Spleen (tissue), 11 donors: ENCODE measurements around the gene APLP1. TPM values are rescaled to one million over a fixed set of nuclear protein-coding genes. Genes with fewer than 3 reads are reported as not detected.

Source experiments
- DNase-seq: peaks from one replicate; pipeline ENCODE4 v3.0.0-alpha.2; 2020
- H3K27ac ChIP-seq, 8 donors: fragments of 200-600 bp; sonication (generic) in 7 of 8; 1 replicate in 4 of 8; 2 replicates in 4 of 8; pipeline versions ENCODE4 v1.5.0 to v1.8.0; 2016 to 2021; ENCODE audit warnings: inconsistent platforms in 4 of 8, mild to moderate bottlenecking in 4 of 8, moderate library complexity in 1 of 8
- H3K27me3 ChIP-seq, 7 donors: fragments of 200-600 bp; sonication (generic) in 6 of 7; replicated peaks in 1 of 7; 1 replicate in 4 of 7; 2 replicates in 3 of 7; pipeline versions ENCODE4 v1.5.0 to v1.8.0; 2016 to 2021; ENCODE audit warnings: inconsistent platforms in 3 of 7, mild to moderate bottlenecking in 1 of 7
- H3K36me3 ChIP-seq, 6 donors: fragments of 200-600 bp; sonication (generic) in 5 of 6; 1 replicate in 4 of 6; 2 replicates in 2 of 6; pipeline versions ENCODE4 v1.5.0 to v1.8.0; 2016 to 2021; ENCODE audit warnings: inconsistent platforms in 2 of 6
- H3K4me1 ChIP-seq, 6 donors: fragments of 200-600 bp; sonication (generic) in 5 of 6; 1 replicate in 3 of 6; 2 replicates in 3 of 6; pipeline versions ENCODE4 v1.5.0 to v1.8.0; 2016 to 2021; ENCODE audit warnings: inconsistent platforms in 3 of 6
- H3K4me3 ChIP-seq, 8 donors: fragments of 200-600 bp; sonication (generic) in 7 of 8; 1 replicate in 4 of 8; 2 replicates in 4 of 8; pipeline versions ENCODE4 v1.5.0 to v1.8.0; 2016 to 2021; ENCODE audit warnings: inconsistent platforms in 4 of 8, mild to moderate bottlenecking in 4 of 8, moderate library complexity in 2 of 8
- H3K9me3 ChIP-seq, 8 donors: fragments of 200-600 bp; sonication (generic) in 7 of 8; 1 replicate in 4 of 8; 2 replicates in 4 of 8; pipeline versions ENCODE4 v1.5.0 to v1.8.0; 2016 to 2021; ENCODE audit warnings: inconsistent platforms in 4 of 8
- CTCF ChIP-seq, 11 experiments: fragments of 200-600 bp in 7 of 11; fragments of 450-650 bp in 4 of 11; sonication (generic) in 4 of 11; IDR thresholded peaks in 8 of 11; conservative IDR thresholded peaks in 3 of 11; 1 replicate in 7 of 11; 2 replicates in 4 of 11; pipeline versions ENCODE4 v1.4.0 to v1.8.0; 2016 to 2021; ENCODE audit warnings: antibody characterized with exemption in 11 of 11, inconsistent platforms in 4 of 11, mild to moderate bottlenecking in 1 of 11
- POLR2A ChIP-seq, 3 donors: fragments of 450-650 bp; IDR thresholded peaks; one replicate each; pipeline ENCODE4 v1.5.1; 2017; ENCODE audit warnings: antibody characterized with exemption in 3 of 3, mild to moderate bottlenecking in 1 of 3
- POLR2AphosphoS5 ChIP-seq, 3 donors: sonication (generic); formaldehyde crosslinking; IDR thresholded peaks; one replicate each; pipeline ENCODE4 v1.5.1; 2017; ENCODE audit warnings: antibody characterized with exemption in 3 of 3
- WGBS, 5 donors: extraction: QIAGEN DNeasy Blood & Tissue Kit in 3 of 5; methylation state at CpG; one replicate each; pipeline versions ENCODE4 v1.1.5 to v1.1.7; 2013 to 2018; 5-methylcytosine and 5-hydroxymethylcytosine counted together
- intact Hi-C: fragments of 100-400 bp; cut with DNase I; formaldehyde crosslinking; loops from one replicate; pipeline ENCODE4 v1.15.0; 2023; ENCODE audit warnings: low total_unique reads
- polyA plus RNA-seq, 3 donors: library from polyadenylated mRNA; stranded (reverse); fragments of 200-250 nt; gene quantifications; one replicate each; pipeline ENCODE4 v1.2.1, GENCODE V29; 2013
- total RNA-seq, 7 donors: library from RNA; depleted of rRNA in 3 of 7; stranded (reverse); fragments of >200 nt in 3 of 7; fragmentation: NEBNext Ultra II Directional in 4 of 7; extraction: Animal tissue kit (Norgen Biotek cat#: 25700) in 4 of 7; gene quantifications; one replicate each; pipeline versions ENCODE4 v1.1.0 to v1.2.1, GENCODE V29; 2016 to 2021
- donor health status: healthy with polysubstance abuse.
- donor health status: DM: no; HTN: no; CAD: no; lungs with moderate emphysema.
- donor health status: DM: no; HTN: no; CAD: no.
- donor health status: Bipolar disorder and iron deficiency.
- donor health status: healthy.
- donor health status: DM: no; HTN: no; CAD: no.
- donor health status: DM: yes; HTN: yes; CAD: no.

APLP1 gene
- total and polyA plus RNA-seq, 10 donors: 0.57 to 3.6 (median 1.2) TPM; not detected in 2

GRCh38 chr19:35842666-35843272 is 25.6 kb upstream of the APLP1 start:
- WGBS, 5 donors: 82 to 87% (median 86%) methylated on average over 4 of the region's 4 CpGs
- Histone ChIP-seq H3K27ac (no peak overlapping the region), H3K9me3 (peaks cover 0 to 23% (median 17%) of the 10 kb centered on the region in 8 donors), H3K4me1 (peaks cover 7 to 25% (median 14%) of the 10 kb centered on the region in 6 donors), H3K36me3 (no peaks in the 10 kb centered on the region), H3K27me3 (peaks cover 4 to 75% (median 42%) of the 10 kb centered on the region in 7 donors), H3K4me3 (no peak overlapping the region)
- DNase-seq: no peak
- TF ChIP-seq CTCF (IDR thresholded peaks at IDR 0.05 in 8 of 11, conservative IDR thresholded peaks at IDR 0.05 in 3 of 11) (no peak), POLR2AphosphoS5 (IDR thresholded peaks at IDR 0.05) (no peak), POLR2A (IDR thresholded peaks at IDR 0.05) (no peak)
- intact Hi-C loops: no loop called here

- H3K27ac ChIP-seq: no peak overlapping the region
- no peak for DNase-seq
- peaks cover 7 to 25% (median 14%) of the 10 kb centered on the region in 6 donors for H3K4me1 ChIP-seq
- peaks cover 0 to 12% (median 7%) of the 10 kb centered on the region in 8 donors for H3K9me3 ChIP-seq
- H3K27me3 ChIP-seq: peaks cover 4 to 79% (median 51%) of the 10 kb centered on the region in 7 donors
- no peak for TF ChIP-seq POLR2A (IDR thresholded peaks at IDR 0.05)
- peak overlapping the region in 1 of 8 donors; percentile 9 for H3K4me3 ChIP-seq
- 12 to 17% (median 16%) methylated on average over 18 to 42 of the region's 42 CpGs for WGBS, 5 donors
- intact Hi-C loops: no loop called here
- no peaks in the 10 kb centered on the region for H3K36me3 ChIP-seq
Observed at GRCh38 chr19:35843676-35844481, 24.5 kb upstream of the APLP1 start.

- WGBS, 5 donors: 61 to 67% (median 63%) methylated on average over 16 of the region's 16 CpGs
- Histone ChIP-seq H3K27me3 (peaks cover 4 to 87% (median 59%) of the 10 kb centered on the region in 7 donors), H3K4me3 (peak overlapping the region in 1 of 8 donors; percentile 57), H3K4me1 (peaks cover 7 to 25% (median 14%) of the 10 kb centered on the region in 6 donors), H3K36me3 (no peaks in the 10 kb centered on the region), H3K27ac (no peak overlapping the region), H3K9me3 (peaks cover 0 to 5% (median 0%) of the 10 kb centered on the region in 8 donors)
- no peak for DNase-seq
- TF ChIP-seq CTCF (IDR thresholded peaks at IDR 0.05 in 8 of 11, conservative IDR thresholded peaks at IDR 0.05 in 3 of 11): no peak
- TF ChIP-seq POLR2AphosphoS5 (IDR thresholded peaks at IDR 0.05): no peak
- no peak for TF ChIP-seq POLR2A (IDR thresholded peaks at IDR 0.05)
- intact Hi-C loops: no loop called here
Observed at GRCh38 chr19:35844482-35845214, 23.7 kb upstream of the APLP1 start.

- 6 to 14% (median 8%) methylated on average over 40 to 63 of the region's 63 CpGs for WGBS, 5 donors
- H3K36me3 ChIP-seq: no peaks in the 10 kb centered on the region
- H3K4me1 ChIP-seq: peaks cover 7 to 25% (median 14%) of the 10 kb centered on the region in 6 donors
- no peaks in the 10 kb centered on the region for H3K9me3 ChIP-seq
- DNase-seq: peak; percentile 70
- H3K27me3 ChIP-seq: peaks cover 4 to 94% (median 60%) of the 10 kb centered on the region in 7 donors
- no peak for TF ChIP-seq POLR2A (IDR thresholded peaks at IDR 0.05)
- no peak for TF ChIP-seq CTCF (IDR thresholded peaks at IDR 0.05 in 8 of 11, conservative IDR thresholded peaks at IDR 0.05 in 3 of 11)
- no peak for TF ChIP-seq POLR2AphosphoS5 (IDR thresholded peaks at IDR 0.05)
- no peak overlapping the region for H3K27ac ChIP-seq
- intact Hi-C loops: no loop called here
- peak overlapping the region in 5 of 8 donors; percentile 12 to 57 (median 20) for H3K4me3 ChIP-seq
Observed at GRCh38 chr19:35845215-35846037, 22.9 kb upstream of the APLP1 start.
